HL-60/S4 (cell line): Measurements from ENCODE around the gene CERK.

Experiments
- in situ Hi-C: fragments of 300-500 bp; cut with MboI; formaldehyde crosslinking; loops from 2 replicates; pipeline ENCODE4 v1.14.3; 2022; ENCODE audit warnings: low sequenced_read_pairs

CERK gene

DNA sequence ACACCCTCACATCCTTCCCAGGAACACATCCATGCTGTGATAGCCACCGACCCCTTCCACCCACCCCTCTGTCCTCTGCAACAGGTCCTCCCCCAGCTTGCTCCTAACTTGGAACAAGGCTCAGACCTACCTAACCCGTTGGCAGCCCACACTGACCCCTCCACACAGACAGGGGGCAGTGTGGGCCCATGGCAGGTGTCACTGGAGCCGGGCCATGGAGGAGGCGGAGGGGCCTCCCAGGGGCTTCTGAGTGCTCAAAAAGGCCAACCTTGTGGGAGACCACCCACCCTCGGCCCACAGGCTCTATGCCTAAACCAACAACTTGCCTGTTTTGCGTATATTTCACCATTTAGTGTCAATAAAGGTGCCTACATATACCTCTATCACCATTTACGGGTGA, 57.0 kb downstream of the CERK start:
- in situ Hi-C loops: loop anchor here (10.0 kb wide), 1 partner anchor 116 kb away; no protein-coding TSS in a partner anchor

DNA sequence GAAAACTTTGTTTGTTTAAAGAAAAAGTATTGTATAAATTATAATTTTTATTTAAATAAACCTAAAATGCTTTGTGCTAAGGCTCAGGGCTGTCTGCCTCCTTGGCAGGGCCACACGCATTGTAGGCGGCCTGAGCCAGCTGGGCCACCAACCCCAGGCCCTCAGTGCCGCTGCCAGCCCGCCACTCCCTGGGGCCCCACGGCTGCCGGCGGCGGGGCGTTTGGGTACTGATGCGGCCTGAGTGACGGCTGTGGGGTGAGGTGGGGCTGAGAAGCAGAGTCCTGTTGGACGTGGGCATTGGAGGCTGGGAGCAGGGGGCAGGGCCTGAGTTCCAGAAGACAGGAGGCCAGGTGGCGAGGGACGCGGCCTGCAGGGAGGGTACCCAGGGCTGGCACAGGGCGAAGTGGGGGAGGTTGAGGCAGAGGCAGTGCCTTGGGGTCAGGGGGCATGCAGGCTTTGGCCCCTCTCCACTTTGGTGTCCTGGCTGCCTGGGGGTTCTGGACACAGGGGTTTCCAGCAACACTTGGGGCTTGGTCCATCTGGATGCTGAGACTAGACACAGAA, 58.3 kb downstream of the CERK start:
- in situ Hi-C loops: loop anchor here (10.0 kb wide), 1 partner anchor 115 kb away; no protein-coding TSS in a partner anchor

DNA sequence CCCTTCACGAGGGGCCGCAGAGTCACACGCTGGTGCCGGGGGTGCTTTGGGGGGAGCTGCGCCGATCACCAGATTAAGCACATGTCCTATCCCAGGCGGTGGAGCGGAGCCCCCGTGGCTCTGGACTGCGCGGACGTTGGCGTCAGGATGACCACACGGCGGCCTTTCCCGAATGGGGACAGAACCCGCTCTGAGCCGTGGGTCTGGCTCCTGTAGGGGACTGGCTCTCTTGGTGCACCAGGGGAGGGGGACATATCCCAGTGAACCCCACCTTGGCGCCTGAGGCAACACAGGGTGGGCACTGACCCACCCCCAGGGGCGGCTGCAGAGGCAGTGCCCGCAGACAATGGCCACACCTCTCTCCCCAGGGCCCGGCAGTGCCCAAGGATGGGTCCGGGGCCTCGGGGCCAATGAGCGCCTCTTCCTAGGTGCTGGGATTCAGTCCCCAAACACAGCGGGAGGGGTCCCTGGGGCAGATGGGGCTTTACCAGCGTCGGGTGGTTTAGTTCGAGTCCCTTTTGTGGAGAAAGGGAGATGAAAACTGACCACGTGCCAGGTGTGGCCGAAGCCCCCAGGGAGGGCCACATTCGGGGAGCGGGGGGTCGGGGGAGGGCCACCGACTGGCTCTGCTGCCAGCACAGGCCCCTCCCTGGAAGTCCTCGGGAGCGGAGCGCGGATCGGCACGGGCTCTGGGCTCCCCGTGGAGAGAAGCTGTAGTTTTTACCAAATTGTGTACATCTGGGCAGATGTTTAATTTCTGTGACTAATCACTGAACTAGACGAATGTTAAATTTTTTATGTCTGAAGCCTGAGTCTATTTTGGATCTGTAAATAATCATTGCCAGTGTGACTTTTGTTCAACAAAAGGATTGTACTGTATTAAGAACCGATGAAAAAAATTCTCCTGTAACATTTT, 59.0 kb downstream of the CERK start:
- in situ Hi-C loops: no loop called here

DNA sequence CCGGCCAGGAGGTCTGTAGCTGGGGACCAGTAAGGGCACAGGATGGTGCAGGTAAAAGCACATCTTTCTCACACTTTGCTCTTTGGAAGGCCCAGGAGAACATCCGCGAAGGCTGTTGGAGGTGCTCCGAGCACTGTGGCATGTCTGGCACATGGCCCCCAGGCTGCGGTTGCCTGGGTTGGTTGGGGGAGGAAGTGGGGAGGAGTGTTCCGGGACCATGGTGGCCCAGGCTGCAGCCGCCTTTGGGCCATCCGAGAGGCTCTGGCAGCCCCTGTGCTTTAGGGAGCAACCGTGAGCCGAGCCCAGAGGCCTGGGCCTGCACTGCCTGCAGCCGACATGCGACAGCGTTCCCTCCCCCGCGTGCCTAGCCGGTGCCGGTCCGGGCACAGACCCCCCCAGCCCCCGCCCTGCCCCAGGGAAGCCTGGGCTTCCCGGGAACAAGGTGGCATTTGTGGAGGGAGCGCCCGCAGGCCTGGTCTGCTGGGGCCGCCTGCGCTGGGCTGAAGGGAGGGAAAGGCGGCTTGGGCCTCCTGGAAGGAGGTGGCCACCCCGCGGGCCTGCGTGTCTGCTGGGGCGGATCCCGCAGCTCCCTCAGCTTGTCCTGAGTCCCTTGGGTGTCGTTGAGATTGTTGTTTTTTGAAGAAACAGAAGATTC, 59.9 kb downstream of the CERK start:
- in situ Hi-C loops: no loop called here

DNA sequence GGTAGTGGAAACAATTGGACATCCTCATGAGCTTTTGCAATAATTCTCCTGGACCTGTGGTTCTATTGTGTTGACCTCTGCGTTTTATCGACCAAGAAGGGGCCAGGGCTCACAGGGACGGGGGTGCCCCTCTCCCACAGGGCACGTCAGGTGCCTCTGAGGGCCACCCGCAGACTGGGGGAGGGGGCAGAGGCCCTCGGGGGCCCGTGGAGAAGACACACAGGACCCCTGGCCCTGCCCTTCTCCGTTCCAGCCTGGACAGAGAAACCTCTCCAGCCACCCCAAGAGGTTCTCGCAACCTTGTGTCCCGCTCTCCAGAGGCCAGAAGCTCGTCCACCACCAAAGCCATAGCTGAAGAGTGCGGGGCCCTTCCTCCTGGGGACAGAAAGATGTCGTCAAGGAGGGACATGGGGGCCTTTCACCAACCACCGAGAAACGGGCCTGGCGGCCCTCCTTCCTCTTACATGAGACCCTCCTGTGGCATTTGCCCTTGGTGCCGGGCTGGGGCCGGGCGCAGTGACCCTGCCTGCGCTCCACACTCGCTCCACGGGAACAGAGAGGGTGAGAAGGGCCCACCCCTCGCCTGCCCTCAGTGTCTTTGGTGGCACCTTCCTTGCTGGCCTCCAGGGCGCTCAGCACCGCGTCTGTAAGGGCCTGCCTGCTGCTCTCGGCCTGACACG, 60.6 kb downstream of the CERK start:
- in situ Hi-C loops: no loop called here

DNA sequence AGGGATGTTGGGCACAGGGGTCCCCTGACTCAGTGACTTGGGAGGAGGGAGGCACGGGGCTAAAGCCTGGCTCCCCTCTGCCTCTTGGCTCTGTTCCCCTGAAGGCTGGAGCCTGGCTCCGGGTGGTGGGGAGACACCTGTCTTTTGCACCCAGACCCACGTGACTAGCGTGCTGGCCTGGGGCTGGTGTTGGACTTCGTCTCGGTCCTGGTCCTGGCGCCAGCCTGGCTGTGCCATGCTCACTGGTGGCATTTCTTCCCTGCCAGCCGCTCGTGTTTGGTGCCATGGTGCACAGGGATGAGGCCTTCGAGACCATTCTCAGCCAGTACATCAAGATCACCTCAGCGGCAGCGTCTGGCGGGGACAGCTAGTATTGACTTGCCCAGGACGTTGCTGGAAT, 61.2 kb downstream of the CERK start:
- in situ Hi-C loops: no loop called here

DNA sequence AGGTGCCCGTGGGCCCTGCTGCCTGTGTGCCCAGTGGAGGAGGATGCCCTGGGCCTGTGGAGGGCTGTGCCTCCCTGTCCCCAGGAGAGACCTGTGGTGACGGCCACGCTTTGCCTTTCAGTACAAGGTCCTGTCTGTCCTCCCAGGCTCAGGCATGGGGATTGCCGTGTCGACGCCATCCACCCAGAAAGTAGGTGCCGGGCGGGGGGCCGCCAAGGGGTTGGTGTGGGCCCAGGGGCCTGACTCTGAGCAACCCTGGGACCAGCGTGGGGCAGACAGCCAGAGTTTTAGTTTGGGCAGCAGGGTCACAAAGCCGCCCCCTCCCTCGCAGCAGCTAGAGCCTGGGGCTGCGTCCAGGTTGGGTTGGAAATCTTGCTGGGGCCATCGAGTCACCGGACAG, 61.6 kb downstream of the CERK start:
- in situ Hi-C loops: no loop called here

DNA sequence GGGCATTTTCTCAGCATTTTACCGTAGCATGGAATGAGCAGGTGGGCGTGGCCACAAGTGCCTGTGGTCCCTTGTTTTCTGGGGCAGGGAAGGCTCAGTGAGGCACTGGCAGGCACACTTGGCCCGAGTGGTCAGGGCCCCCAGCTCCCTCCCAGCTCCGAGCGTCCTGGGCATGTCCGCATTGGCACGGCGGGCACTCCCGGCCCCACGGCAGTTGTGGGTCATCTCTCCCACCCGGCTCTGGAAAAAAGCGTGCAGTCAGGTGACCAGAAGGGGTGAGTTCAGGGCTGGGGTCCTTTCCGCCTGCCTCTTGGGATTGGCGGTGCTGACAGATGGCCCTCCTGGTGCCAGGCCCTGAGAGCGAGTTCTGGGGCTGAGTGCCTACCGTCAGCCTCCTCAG, 62.1 kb downstream of the CERK start:
- in situ Hi-C loops: no loop called here

DNA sequence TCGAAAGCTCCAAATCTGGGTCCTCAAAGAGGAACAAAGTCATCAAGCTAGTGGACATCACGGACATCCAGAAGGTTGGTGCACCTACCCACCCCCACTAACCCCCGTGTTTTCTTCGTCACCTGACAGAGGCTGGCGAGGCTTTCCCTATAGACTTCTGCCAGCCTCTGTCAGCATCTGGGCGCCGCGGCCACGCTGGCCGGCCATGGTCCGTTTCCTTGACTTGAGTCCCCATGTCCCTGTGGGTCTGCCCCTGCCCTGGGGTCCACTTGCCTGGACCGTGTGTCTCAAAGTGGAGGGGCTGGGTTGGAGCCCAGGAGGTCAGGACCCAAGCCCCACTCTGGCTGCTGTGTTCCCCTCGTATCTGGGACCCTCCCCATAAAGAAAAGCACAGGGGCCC, 62.6 kb downstream of the CERK start:
- in situ Hi-C loops: no loop called here

DNA sequence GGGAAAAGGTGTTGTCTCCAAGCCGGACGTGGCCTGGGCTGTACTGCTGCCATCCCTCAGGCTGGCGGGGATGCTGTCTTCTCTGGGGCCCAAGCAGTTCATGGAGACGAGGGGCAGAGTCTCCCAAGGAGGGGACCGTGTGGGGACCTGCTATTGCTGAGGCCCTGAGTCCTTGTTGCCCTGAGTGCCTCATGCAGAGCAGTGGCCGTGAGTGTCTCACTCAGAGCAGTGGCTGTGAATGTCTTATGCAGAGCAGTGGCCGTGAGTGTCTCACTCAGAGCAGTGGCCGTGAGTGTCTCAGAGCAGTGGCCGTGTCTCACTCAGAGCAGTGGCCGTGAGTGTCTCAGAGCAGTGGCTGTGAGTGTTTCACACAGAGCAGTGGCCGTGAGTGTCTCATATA, 63.1 kb downstream of the CERK start:
- in situ Hi-C loops: no loop called here

DNA sequence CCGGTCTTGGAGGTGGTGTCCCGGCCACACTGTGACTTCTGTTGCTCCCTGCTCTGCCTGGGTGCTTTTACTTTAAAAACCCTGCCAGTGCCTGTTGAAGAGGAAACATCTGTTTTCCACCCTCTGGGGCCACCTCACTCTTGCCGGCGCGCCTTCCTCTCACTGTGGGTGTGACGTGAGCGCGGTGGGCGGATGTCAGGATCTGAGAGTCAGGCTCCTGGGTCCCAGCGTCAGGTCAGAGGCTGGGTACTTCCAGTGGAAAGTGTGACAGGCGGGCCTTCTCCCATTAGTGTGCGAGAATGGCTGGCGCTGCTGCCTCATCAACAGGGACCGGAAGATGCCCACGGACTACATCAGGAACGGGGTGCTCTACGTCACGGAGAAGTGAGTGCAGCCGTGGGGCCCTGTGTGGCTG, 63.7 kb downstream of the CERK start:
- in situ Hi-C loops: no loop called here

DNA sequence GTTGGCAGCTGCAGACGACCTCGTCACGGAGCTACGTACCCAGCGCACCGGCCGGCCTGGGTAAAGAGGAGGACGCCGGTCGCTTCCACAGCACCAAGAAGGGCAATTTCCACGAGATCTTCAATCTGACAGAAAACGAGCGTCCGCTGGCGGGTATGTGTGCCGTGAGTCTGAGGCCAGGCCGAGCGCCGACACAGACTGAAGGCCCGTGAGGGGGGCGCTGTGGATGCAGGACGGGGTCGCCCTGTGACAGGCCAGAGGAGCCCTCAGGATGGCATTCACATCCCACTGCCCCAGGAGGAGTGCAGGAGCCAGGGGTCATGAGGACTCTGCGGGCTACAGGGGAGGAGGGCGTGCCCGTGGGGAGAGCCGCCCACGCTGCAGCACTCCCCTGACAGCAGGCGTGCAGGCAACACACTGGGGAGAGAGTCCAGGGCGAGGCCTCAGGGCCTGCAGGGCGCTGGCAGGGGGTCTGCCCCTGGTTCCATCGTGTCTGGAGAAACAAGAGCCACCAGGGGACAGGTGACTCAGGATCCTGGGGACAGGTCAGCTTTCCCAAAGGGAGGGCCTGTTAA, 64.3 kb downstream of the CERK start:
- in situ Hi-C loops: no loop called here

DNA sequence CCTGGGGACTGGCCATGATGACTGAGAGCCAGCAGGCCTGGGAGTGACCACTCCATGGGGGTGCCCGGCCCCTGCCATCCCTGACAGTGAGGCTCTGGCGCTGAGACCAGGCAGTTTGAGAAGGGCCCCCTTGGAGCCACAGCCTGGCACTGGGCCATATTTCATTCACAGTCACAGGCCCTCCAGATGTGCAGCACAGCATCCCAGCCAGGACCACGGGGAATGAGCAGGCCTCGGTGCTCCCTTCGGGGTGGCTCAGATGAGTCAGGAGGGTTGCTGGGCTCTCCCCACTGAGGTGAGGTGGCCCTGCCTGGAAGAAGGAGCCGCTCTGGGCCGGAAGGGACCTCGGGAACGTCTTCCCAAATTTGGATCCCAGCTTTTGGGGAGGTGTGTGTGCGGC, 64.8 kb downstream of the CERK start:
- in situ Hi-C loops: no loop called here

DNA sequence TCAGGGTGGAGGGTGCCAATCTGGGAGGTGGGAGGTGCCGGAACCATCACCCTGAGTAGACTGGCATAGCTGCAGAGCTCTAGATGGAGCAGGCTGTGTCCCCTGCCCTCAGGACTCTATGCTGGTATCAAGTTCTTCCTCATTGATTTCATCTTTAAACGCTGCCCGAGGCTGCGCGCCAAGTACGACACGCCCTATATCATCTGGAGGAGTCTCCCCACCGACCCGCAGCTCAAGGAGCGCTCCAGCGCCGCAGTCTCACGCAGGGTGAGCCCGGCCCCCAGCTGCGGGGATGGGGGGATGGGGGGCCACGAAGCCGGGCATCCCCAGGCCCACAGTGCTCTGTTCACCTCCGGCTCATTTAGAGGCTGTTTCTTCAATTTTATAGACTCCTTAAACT, 65.3 kb downstream of the CERK start:
- in situ Hi-C loops: no loop called here

DNA sequence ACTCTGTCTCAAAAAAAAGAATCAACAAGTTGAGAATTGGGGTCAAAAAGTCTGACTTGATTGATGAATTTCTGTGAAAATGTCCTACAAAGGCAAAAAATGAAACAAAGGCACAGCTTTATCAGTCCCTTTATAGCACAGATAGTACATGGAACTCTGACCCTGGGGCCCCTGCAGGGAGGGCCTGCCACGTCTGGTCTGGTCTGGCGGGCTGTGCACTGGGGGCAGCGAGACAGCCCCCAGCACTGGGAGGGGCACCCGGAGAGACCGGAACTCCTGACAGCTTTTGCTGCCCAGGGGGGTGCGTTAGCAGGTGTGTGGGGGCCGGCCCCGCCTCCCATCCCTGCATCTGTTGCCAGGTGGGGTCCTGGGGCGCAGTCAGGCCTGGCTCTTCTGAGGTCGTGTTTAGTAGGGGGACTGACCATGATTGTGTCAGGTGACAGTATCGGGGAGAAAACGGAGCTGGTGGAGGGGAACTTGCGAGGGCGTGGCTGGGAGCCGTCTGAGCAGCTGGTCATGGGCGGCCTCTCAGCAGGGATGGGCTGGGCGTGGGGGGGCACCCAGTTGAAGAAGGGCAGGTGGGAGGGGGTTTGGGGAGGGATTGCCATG, 66.1 kb downstream of the CERK start:
- in situ Hi-C loops: no loop called here

DNA sequence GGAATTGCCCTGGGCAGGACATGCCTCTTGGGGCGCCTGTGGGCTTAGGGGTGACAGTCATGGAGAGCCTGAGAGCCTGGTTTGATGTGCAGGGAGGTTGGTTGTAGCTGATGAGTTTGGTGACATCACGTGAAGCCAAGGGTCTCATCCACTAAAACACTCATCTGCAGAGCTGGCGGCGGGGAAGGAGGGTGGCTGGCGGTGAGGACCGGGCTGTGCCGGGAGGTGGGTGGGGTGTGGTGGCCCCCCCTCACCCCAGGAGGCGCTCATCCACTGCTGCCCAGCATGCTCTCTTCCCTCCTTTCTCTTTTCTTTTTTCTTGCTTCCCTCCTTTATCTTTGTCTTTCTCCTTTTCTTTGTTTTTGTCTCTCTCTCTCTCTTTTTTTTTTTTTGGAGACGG, 68.9 kb downstream of the CERK start:
- in situ Hi-C loops: no loop called here

DNA sequence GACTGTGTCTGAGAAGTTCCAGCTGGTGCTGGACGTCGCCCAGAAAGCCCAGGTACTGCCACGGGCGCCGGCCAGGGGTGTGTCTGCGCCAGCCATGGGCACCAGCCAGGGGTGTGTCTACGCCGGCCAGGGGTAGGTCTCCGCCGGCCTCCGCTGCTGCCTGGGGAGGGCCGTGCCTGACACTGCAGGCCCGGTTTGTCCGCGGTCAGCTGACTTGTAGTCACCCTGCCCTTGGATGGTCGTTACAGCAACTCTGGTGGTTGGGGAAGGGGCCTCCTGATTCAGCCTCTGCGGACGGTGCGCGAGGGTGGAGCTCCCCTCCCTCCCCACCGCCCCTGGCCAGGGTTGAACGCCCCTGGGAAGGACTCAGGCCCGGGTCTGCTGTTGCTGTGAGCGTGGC, 69.9 kb downstream of the CERK start:
- in situ Hi-C loops: no loop called here

DNA sequence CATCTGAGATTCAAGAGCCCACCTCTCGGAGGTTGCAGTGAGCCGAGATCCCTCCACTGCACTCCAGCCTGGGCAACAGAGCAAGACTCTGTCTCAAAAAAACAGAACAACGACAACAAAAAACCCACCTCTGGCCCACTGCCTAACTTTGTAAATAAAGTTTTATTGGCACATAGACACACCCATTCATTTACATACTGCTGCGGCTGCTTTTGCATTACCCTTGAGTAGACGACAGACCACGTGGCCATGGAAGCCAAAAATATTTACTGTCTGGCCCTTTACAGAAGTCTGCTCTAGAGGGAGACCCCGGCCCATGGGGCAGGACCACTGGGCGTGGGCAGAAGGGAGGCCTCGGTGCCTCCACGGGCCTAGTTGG, 70.8 kb downstream of the CERK start:
- in situ Hi-C loops: no loop called here

DNA sequence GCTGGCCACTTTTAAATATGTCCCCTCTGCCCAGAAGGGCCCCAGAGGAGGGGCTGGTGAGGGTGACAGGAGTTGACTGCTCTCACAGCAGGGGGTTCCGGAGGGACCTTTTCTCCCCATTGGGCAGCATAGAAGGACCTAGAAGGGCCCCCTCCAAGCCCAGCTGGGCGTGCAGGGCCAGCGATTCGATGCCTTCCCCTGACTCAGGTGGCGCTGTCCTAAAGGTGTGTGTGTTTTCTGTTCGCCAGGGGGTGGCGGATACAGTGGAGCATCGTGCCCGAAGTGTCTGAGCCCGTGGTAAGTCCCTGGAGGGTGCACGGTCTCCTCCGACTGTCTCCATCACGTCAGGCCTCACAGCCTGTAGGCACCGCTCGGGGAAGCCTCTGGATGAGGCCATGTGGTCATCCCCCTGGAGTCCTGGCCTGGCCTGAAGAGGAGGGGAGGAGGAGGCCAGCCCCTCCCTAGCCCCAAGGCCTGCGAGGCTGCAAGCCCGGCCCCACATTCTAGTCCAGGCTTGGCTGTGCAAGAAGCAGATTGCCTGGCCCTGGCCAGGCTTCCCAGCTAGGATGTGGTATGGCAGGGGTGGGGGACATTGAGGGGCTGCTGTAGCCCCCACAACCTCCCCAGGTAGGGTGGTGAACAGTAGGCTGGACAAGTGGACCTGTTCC, 71.3 kb downstream of the CERK start:
- in situ Hi-C loops: no loop called here

DNA sequence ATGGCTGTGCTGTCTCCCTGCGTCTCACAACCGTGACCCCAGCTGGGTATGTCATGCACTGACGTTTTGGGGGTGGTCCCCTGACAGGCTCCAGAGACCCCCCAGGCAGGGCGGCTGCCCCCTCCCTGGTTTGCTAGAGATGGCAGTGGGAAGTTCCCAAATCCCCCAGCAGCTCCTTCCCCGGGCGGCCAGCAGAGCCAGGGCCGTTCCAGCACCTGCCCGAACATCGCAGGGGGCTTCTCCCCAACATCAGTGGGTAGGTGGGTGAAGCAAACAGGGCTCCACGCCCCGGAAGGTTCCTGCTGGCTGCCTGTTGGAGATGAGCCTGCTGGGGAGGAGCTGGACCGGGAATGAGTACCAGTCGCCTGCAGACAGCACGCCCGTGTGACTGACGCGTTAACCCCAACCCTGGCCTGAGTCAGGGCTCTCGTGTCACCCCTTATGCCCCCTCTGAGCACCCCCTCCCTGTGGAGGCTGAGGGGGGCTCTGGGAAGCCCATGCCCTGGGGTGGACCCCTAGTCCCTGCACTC, 72.2 kb downstream of the CERK start:
- in situ Hi-C loops: no loop called here
